ENCODE results near the gene ZSCAN31.
"Not testable (repeated sequence)": the region's sequence is repeated elsewhere in the genome, so short reads cannot be mapped to it uniquely, and the experiment has no call there.

Gene ZSCAN31

DNA sequence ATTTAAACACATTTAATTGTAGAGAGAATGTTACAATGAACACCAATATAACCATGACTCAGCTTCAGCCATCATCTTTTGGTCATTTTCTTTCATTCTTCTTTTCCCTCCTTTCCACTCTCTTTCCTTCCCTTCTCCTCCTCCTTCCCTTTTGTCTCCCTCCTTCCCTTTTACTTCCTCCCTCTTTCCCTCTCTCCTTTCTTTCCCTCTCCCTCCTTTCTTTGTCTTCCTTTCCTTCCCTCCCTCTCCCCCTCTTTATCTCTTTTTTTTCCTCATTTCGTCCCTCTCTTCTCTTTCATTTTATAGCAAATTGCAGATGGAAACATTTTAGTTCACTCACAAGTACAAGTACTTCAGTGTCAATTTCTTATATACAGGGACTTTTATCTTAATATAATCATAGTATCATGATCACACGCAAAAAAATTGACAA lies 15.6 kb upstream of the ZSCAN31 start:
- no peak for DNase-seq

DNA sequence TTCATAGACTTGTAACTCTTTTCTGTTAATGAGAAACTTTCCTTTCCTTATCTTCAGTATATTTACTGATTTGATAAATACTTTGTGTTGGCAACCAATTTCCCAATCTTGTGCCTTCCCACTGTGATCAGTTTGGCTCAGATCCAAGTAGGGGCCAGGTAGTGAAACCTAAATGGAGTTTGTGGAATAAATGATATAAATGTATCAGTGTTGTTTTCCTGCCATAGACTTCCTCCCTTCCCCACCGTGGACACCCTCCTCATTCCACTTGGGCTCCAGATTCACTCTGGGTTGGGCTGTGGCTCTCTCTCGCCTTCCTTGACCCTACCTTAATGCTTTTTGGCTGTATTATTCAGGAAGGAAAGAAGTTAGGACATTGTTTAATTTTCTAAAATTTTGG lies 15.1 kb upstream of the ZSCAN31 start:
- no peak for DNase-seq

DNA sequence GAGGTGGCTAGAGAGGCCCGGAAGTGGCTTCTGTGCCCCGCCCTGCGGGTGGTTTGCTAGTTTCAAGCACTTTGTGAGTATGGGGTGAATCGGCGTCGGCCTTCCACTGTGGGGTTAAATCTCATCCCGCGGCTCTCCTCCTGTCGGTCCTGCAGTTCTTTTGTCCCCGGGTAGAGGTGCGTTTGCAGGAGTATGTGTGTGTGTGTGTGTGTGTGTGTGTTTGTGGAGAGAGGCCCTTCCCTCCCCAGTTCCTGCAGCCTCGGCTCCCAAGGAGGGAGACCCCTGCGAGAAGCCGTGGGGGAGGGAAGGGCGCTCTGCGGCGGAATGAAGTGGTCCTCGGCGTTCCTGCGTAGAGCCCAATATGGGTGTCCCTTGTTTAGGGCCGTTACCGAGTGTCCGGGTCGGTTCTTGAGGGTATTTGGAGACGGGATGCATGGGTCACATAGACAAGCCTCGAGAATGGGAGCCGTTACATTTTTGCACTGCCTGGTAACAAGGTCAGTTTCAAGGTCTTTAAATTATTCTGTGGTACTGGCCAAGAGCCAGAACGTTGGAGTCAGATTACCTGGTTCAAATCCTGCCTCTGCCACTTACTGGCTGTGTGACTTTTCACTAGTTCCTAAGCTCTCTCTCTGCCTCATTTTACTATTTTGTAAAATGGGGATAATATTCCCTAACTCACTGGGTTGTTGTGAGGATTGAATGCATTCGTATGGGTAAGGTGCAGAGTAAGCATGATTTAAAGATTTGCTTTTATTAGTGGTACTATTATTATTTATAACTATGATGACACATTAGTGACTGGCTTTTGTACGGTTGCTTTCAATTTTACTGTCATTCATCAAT lies 14.2 kb upstream of the ZSCAN31 start, which contains the start of gene ZKSCAN3:
TSS of gene ZKSCAN3 (plus strand) at position 56 of the 846 bp plus-strand sequence. CDS start 9,640 bp downstream, outside the sequence.
- peak; percentile 84 for DNase-seq

DNA sequence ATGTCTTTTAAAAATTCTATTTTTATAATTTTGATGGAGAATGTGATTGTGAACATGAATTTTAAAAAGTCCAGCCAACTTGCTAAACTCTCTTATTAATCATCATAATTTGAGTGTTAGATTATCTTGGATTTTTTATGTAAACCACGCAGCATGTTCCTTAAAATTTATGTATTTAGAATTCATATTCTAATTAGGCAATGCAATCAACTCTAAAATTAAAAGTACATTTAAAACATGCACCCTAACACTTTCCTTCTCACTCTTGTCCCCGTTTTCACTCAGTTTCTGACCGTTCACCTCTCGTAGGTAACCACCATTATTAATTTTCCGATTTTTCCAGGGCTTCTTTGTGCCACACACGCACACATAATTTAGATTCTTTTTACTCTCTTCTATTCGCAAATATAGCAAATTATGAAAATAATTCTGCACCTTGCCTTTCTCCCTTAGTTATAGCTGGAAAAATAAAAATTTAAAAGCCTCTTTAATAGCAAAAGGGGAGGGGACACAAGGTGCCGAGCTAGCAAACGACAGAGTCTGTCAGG lies 13.5 kb upstream of the ZSCAN31 start:
- DNase-seq: no peak

DNA sequence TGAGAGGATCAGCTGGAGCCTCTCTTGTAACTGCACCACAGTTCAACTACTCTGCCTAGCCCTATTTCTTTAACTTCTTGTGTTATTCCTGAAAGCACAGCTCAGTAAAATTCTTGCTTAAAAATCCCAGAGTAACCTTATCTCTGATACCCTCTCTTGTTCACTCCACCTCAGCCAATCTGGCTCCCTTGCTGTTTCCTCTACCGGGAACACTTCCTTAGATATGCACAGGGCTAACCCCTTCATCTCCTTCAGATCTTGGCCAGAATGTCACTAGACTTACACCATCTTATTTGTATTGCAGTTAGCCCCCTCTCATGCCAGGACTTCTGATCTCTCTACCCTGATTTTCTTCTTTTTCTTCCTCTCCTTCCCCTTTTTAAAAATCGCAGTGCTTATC lies 11.2 kb upstream of the ZSCAN31 start:
- no peak for DNase-seq

DNA sequence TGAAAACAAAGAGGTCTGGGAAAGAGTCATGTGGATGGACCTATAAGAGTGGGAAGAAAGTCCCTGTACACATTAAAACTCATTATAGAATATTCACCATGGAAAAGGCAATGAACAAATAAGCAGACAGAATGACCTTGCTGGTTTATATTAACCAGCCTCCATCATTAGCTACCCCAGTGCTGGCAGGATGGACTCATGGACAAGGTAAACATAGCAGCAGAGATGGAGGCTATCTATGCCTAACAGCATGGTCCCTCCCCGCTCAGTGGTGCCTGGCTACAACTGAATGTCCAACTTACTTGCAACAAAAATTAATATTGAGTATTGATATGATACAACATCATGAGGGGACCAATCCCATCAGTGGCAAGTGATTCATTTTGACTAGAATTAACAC lies 9.3 kb upstream of the ZSCAN31 start:
- no peak for DNase-seq

DNA sequence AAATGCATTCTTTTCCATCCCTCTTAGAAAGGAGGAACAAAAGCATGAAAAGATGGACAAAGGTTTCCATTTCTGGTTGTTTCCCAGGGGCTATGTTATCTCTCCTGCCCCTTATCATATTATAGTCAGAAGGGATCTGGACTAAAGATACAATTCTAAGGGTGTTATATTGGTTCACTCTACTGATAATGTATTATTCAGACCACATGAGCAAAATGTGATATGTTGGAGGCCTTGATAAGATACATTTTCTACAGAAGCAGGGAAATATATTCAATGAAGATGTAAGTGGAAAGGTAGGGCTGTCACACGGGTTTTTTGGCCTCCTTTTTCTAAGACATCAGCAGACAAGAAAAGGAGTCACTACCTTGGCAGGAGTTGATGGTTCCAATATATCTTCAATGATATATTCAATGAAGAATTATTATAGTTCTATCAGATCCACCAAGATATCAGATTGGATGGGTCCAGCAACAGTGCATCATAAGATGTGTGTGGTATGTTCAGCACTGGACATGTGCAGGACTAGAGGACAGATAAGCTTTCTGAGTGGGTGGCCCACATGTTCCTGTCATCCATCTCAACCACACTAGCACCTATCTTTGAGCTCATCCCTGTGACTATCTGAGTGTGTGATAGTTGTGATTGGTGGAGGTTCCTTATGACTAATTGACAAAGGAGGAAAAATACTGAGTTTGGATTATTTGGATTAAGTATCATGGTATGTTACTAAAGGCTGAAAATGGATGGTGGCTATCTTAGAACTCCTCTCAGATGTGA lies 8.1 kb upstream of the ZSCAN31 start:
- DNase-seq: no peak

DNA sequence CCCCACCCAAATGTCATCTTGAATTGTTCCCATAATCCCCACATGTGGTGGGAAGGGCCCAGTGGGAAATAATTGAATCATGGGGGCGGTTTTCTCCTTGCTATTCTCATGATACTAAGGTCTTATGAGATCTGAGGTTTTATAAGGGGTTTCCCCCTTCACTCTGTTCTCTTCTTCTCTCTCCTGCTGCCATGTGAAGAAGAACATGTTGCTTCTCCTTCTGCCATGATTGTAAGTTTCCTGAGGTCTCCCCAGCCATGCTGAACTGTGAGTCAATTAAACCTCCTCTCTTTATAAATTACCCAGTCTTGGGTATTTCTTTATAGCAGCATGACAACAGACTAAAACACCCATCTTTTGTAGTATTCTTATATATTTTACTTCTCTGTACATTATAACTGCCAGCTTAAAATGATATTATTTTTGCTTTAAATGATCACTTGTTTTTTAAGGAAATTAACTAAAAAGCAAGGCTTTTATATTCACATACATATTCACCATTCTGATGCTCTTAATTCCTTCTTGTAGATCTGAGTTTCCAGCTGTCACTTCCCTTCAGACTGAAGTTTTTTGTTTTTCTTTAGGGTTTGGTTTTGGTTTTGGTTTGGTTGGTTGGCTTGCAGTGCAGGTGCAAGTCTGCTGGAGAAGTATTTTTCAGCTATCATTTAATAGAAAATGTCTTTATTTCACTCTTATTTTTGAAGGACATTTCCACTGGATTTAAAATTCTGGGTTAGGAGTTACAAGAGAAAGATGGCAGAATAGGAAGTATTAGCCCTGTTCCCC lies 4.6 kb upstream of the ZSCAN31 start:
- DNase-seq: no peak

DNA sequence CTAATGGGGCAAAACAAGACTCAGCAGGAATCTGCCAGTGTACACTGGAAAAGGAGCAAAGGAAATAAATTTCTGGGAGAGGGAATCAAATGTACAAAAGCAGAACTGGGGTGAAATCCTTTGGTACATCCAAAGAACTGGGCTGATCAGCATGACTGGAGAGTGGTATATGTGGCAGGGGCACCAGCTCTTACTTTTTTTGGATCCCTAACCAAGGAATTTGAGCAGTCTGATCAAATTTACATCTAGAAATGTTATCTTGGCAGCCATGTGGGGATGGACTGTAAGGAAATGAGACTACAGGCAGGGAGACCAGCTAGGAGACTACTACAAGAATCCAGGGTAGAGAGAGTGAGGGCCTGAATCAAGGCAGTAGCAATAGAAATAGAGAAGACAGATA lies 1.2 kb upstream of the ZSCAN31 start:
- no peak for DNase-seq

DNA sequence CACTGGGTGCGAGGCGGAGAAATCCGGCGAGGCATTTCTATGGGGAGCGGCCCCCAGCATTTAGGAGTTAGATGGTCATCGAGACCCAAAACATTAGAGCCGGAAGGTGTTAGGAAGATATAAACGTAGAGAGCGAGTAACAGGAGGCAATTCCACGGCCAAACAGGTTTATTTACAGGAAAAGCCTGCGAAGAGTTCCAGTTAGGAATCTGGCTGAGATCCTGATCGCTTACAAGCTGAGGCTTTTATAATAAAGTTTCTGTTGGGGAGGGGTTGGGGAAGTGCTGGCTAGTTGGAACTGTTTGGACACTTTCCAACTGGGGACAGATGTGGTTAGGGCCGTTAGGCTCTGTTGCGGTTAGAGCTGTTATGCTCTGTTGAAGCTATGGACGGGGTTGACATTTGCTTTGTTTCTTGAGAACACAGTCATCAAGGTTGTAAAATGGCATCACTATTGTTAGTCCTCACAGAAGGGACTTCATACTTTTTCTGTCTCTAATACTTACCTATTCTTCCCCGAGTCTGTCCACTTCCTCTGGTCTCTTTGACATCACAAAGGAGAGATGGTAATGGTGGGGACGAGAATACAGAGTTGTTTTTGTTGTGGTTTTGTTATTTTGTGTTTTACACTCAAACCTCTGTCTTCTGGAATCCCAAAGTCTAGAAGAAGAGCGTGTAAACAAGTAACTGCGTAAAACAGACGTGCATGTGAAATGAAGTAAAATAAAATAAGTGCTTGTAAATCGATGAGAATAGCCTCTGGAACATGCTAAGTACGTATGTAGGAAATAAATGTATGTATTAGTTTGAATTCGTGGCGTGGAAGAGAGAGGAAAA lies 554 bp upstream of the ZSCAN31 start:
- DNase-seq: peak; percentile 40

DNA sequence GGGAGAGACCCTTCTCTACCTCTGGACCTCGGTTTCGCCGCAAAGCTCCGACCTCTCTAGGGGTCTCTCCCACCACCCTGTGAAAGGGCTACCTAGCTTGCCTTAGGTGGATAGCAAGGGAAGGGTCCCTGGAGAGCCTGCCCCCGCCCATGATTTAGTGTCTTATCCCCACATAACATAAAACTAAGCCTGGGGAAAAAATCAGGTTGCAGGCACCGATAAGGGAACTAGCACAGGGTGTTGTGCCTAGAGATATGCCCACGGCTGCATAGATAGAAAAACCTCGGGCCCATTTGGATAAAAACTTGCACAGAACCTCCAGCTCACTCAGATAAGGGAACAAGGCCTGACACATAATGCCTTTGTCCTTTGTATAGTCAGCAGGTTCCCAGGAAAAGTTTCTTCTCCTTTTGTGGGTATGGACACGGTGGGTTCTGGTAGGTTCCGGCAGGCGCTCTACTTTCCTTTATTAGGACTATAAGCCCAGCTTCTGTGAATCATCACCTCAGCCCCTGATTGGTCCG lies 846 bp downstream of the ZSCAN31 start:
- DNase-seq: no peak

DNA sequence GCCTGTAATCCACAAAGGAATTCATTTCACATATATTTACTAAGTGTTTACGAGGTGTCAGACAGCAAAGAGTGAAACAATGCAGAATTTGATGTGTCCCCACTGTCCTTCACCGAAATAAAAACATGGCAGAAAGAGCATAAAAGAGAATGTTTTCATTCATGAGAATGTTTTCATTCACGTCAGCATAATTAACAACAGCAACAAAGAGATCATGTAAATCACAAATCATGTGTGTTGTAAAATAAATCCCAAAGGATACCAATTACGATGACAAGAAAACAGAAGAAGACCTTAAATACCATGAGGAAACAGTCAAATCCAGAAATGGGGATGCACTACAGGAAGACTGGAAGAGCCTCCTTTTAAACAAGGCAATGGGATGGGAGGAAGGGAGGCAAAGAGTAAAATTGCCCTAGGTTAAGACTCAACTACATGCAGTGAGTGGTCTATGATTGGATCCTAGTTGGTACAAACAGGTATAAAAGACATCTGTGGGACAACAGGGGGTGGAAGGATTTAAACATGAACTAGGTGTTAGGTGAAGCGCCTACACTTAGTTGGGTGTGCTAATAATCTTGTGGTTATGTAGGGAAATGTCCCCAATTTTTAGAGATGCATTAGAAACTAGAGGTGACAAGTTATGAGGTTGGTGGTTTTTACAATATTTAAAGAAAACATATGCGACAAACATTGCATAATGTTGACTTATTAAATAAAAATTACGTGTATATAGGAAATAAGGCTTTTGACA lies 1.5 kb downstream of the ZSCAN31 start:
- DNase-seq: no peak

DNA sequence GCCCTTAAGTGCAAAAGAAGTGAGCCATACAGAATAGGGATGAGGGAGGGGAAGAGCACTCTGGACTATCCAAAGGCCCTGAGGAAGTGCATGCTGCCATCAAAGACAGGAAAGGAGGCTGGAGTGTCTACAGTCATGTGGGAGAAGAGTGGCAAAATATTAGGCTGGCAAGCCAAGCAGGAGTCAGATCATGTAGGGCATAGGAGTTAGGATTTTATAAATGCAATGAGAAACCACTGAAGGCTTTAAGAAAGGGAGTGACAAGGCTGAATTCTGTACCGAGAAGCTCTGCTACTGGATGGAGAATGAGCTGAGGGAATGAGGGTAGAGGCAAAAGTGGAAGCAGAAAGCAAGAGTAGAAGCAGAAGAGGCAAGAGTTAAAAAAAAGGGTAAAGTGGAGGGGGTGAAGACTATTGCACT lies 2.3 kb downstream of the ZSCAN31 start:
- no peak for DNase-seq

DNA sequence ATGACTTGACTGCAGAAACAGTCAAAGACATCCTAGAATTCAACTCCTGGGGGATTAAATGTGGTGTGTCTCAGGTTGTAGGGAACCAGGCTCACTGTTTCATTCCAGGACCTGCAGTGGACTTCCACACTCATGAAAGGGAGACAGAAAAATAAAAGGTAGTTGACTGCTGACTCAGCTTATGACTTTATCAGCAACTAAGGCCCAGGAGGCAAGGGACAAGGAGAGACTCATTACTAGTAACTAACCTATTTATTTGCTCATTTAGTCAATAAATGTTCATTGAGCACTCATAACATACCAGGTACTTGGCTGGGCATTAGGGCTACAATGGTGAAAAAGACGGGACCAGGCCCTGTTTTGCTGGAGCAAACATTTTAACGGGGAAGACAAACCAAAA lies 2.9 kb downstream of the ZSCAN31 start:
- DNase-seq: no peak

DNA sequence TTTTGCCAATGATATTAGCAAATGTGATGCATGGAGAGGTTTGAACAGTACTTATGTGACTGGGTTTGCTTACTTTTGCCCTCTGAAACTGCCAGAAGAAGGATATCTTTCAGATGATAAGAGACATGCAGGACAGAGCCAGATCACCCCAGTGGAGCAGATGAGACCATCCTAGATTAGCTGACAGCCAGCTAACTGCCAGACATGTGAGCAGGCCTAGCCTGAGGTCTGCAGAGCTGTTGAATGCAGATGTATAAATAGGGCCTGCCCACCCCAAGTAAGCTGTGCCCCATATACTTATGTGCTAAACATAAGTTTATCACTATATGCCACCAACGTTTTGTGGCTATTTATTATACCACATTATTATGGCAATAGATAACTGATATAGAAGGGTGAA lies 5.9 kb downstream of the ZSCAN31 start:
- DNase-seq: no peak

DNA sequence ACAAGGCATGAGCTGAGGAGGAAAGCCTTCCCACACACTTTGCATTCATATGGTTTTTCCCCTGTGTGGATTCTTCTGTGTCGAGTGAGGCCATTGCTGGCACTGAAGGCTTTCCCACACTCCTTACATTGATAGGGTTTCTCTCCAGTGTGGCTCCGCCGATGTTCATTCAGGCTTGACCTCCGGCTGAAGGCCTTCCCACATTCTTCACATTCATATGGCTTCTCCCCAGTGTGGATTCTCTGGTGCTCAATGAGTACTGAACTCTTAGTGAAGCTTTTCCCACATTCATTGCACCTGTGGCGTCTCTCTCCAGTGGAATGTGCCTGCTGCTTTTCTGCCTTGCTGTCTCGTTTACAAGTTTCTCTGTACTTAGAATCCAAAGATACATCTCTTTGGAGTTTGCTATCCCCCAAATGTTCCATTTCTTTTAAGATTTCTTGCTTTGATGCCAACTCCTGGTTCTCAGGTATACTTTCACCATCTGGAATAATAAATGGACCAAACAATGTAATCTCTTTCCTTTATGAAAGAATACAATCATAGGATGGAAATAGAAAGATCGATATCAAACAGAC lies 9.5 kb downstream of the ZSCAN31 start:
- no peak for DNase-seq

DNA sequence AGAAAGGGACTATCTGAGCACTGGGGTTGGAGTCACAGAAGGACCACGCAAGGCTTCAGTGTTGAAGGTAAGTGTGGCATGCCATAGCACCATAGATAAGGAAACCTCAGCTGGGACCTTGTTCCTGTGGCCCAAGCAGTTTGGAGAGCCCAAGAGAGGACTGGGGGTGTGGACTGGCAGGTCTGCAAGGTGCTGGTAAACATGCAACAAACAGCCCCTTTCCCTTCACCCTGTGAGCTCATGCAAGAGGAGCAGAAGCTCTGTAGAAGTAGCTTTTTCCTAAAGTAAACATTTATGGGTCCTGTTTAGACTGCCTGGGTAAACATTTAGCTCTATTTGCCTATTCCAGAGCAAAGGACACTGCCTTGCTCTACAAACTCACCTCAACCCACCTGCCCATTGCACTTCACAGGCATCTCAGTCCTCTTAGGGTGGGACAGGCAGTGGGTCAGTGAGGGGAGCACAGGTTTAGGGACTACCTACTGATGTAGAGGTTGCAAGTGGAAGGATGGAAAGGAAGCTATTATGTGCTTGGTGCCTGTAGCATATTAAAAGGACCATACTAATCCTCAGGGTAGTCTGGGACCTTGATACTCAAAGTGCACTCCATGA lies 12.0 kb downstream of the ZSCAN31 start:
- DNase-seq: no peak

DNA sequence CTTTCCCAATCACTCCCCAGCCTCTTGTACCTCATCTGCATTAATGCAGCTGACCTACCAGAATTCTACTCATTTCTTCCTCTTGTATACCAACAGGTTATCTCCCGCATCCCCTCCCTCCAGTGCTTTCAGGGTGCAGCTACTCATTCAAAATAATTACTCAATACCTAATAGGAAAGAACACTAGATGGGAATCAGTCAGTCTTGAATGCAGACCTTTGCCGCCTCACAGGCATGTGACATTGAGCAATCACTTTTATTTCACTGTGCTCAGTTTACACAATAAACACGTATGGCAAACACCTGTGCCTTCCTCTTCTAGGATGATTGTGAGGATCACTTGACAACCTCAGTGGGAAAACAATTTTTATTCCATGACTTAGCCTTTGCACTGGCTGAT lies 13.3 kb downstream of the ZSCAN31 start:
- no peak for DNase-seq

DNA sequence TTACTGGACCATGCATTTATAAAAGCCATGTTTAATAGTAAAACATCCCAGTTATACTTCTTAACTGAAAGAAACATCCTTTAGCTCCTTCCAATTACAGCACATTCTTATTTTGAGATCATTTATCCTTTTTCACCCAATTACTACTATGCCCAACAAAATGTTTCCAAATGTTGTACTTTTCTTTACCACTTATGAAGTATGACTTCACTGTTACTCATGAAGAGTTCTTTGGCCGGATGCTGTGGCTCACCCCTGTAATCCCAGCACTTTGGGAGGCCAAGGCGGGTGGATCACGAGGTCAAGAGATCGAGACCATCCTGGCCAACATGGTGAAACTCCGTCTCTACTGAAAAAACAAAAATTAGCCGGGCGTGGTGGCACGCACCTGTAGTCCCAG lies 18.1 kb downstream of the ZSCAN31 start:
- DNase-seq: not testable (repeated sequence)

DNA sequence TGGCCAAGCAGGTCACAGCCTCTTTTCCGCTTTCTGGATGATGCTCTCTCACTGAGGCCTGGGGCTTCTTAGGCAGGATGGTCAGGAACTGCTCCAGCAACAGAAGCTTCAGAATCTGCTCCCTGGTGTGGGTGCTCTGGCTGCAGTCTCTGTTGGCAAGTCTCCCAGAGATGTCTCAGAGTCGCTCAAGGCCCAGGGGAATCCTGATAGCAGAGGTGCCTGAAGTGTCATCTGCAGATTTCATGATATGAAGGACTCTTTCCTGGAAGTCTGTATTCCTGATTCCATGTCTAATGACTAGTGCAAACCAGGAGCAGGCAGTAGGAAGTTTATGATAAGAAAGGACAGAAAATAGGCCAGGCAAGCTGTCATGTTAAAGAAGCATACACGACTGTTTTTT lies 20.3 kb downstream of the ZSCAN31 start:
- peak; percentile 40 for DNase-seq

All from NCI-H2171 treated with DMSO at 0.1 percent for 48 hours (cell line).